IPS-NIHi7 (cell line): ENCODE measurements around the gene CSTPP1.
"Not testable (repeated sequence)": the region's sequence is repeated elsewhere in the genome, so short reads cannot be mapped to it uniquely, and the experiment has no call there.

ENCODE experiments used
- DNase-seq: peaks from one replicate; pipeline ENCODE4 v3.0.0; 2012; ENCODE audit warnings: mixed read lengths; ENCODE audit errors: extremely low spot score

The CSTPP1 gene

DNA sequence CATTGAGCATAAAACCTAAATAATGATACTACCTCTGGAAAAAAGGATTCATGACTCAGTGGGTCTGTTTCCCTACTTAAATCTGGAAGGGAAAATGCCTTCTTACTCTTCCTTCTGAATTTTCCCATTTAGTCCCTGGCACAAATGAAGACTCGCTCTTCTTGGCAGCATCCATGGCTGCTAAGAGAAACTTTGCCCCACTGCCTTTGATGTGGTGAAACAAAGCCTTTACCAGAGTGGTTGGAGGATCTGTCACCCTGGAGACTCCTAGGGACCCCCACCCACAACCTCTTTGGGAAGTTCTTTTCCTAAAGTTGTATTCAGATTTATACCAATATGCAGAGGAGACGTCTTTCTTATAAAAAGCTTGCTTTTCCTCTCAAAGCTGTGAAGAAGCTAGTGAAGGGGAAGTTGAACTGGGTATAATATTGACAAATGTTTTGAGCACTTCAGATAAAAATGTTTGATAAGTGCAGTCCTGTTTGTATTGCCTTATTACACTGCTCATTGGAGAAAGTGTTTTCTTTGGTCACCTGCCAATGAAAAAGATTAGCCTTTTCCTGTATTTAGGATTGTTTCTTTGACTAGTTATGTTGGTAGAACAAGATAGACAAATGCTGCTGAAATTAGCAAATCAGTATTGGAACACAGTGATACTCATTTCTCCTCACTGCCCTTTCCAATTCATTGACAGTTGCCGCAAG, 162.8 kb downstream of the CSTPP1 start:
- DNase-seq: no peak

DNA sequence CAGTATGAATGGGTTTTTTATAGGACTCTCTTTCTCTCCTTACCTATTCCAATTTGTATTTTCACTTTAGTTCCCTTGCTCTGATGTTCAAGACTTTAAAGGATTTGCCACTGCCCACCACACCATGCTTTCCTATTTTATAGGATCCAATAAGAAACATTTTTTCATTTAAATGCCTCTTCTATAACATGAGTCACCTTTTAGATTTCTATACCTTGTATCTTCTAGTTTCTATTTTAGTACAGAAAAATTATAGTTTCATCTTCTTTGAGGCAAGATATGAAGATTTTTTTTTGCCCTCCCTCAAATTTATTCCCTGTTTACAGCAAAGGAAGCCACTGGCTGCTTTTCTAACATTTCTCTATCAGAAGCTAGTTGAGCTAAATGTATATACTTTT, 163.4 kb downstream of the CSTPP1 start:
- DNase-seq: no peak

DNA sequence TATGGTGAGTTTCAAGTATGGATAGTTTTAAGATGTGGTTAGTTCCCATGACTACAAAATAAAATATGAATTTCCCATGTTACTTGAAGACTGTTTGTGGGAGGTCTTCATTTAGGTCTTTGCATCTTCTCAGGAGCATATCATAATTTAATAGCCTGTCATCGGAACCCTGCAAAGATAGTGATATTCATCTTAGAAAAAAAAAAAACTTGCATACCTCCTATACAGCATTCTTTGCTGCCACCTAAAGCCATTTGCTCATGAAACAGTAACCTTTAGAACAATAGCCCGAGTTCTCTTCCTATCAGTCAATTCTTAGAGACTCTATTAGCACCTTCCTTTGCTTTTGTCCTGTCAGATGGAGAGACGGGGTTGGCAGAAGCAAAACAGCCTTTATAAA, 164.8 kb downstream of the CSTPP1 start:
- DNase-seq: peak; percentile 22

DNA sequence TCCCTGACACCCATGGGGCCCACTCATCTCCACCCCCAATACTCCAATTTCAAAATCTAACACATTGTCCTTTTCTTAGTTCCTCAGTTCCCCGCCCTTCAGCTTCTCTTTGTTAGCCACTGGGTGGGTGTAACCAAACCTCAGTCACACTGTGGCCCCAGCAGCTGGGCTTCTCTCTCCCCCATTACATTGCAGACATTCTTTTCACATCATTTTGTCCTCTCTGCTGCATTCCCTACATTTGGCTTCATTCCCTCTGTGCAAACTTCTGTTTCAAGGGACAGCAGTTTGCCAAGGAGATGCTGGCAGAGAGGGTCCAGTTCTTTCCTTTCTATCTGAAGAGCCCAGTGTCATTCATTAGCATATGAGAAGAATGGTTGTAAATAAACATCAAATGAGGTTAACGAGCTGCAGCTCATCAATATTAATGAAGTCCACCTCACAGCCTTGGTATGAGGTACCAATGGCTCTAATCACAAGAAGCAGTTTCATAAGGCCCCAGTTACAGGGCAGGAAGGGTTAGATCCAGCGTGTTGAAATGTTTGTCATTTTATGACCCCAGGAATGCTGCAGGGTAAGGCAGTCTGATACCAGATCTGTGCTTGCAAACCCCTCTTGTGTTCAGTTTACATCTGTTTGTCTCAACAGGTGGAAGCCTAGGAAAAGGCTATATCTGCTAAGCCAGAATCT, 167.8 kb downstream of the CSTPP1 start:
- peak; percentile 23 for DNase-seq

DNA sequence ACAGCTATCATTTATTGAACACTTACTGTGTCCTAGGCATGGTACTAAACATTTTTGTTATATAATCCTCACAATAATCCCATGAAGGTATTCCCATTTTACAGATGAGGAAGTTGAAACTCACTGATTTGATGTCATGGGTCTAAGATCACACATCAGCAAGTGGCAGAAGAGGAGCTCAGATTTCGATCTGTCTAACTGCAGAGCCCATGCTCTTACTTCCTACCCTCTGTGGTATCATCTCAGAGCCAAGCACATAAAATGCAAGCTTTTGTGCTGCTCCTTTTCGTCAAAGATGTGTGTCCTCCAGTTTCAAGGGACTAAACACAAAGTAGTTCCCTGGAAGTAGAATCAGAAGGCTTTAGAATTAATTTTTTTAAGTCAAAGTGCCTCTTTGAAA, 169.0 kb downstream of the CSTPP1 start:
- DNase-seq: no peak

DNA sequence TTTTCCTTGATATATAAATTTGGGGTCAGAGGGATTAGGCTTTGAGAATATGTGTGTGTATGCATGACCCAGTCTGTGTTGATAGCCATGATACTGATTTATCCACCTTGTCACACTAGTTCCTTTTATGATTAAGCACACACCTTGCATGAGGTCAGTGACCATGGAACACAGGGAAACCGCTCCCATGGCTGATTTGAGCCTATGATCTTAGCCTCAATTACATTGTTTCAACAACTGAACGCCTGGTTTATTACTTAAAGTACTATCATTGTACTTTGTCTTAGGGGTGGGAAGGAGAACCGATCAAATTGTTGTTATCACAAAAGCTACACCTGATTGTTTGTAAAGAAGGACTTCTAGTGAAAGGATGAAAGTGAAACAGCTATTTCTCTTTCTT, 169.4 kb downstream of the CSTPP1 start:
- no peak for DNase-seq

DNA sequence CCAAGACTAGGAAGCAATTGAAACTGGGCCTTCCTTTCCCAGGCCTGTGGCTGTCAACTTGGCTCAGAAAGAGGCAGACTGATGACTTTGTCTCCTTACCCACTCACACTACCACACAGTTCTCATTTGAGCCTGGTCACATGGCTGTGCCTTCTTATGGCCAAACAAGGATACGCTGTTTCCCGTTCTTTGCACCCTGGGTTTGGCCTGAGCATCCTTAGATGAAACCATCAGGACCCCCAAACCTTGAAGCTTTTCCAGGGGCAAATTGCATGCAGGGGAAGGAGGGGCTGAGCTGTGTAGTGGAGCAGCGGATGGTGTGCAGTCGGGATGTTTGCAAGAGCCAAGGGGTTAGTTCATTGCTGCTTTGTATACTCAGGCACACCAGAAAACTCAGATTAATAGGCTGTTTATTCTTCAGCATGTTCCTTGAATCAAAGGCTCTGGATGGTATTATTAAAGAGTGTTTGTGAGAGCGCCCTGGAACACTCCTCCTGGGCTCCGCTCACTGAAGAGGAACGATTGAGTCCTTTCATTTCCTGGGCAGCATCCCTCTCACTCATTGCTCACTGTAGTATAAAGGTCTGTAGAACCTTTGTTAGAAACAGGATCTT, 170.3 kb downstream of the CSTPP1 start:
- no peak for DNase-seq

DNA sequence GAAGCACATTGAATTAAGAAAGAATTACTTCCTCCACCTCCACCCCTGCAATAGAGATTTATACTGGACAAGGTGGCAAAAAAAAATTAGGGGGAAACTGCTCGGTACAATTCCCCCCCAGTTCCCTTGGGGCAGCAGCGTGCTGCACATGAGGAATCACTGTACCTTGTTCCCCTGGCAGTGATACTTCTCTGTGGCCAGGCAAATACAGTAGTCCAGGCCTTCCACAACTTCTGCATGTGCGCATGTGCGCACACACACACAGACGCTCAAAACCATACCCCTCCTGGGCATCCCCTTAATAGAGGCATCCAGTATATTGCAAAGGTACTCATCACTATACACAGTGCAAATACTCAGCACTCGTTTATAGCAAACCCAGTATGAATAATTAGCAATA, 171.2 kb downstream of the CSTPP1 start:
- DNase-seq: no peak

DNA sequence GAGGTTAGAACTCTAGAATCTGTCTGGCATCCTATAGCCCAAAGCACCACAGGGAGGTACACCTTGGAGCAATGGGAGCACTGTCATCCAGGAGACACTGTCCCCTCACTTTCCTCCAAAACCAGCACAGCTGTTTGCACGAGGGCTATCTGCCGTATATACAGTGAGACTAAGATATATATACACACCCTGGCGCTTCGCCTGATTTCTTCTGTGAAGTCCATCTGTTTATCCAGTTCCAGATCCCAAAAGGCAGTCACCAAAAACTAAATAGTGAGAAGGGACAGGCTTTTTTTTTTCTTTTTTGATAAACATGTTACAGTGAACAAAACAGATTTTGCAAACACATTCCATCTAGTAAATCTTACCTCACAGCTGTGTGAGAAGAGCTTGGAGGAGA, 171.7 kb downstream of the CSTPP1 start:
- DNase-seq: no peak

DNA sequence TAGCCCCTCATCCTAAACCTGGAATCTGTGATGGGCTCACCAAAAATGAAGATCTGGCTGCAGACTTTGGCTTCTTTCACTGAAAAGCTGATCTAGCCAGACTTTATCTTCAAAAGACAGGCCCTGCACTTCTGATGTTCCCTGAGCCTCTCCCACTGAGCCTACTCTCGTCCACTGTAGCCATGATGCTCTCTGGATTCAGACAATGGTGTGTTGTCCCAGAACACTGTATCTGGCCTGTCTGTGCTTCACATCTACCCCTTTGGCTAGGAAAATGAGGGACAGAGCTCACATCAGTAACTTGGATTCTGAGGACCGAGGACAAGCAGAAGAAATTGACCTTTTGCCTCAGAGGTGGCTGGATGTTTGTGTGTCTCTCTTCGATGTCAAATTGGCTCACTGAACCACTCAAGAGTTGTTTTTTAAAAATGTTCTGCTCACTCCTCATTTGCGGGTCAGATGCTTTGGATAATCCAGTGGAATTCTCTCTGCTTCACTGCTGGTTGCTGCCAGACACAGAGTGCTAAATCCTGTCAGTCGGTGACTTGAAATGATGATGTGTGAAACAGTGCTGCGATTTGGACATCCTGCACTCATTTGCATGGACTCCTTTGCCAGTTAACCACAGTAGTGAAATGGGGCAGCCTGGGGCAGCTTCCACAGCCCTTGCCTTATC, 172.6 kb downstream of the CSTPP1 start:
- no peak for DNase-seq

DNA sequence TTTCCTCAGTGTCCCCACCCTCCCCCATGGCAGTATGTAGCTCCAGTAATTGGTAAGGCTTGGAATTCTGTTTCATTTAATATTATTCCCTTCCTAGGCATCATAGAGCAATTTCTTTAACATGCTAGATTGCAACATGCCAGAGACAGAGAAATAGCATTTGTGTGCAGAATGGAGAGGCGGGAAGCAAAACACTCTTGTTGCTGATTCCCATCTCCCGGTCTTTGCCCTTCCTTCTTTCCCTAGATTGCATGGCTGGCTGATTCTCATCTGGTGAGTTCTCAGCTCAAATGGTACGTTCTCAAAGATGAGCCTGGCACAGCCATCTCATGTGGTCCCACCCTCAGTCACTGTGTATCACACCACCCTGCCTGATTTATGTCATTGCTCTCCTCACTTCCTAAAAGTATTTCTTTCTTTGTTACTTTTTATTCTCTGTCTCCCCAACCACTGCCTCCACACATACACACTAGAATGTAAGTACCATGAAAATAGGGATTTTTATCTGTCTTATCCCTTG, 173.2 kb downstream of the CSTPP1 start:
- no peak for DNase-seq

DNA sequence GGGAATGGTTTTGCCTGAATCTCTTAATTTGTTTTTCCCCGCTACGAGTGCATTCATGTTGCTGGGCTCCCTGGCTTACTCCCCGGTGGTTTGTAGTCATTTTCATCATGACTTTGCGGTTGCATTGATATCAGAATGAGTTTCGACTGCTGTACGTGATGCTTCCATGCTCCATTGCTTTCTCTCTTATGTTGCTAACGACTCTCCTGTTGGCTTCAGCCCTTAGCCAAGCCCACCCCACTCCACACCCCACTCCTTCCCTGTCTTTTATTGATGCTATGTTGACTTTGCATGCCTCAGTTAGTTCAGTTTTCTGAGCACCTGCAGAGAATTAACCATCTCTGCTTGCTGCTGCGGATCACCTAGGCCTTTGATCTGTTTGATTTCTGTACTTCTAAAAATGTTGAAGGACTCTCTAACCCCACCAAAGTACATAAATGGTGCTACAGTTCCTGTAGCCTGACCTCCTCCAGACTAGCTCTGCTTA, 174.8 kb downstream of the CSTPP1 start:
- no peak for DNase-seq

DNA sequence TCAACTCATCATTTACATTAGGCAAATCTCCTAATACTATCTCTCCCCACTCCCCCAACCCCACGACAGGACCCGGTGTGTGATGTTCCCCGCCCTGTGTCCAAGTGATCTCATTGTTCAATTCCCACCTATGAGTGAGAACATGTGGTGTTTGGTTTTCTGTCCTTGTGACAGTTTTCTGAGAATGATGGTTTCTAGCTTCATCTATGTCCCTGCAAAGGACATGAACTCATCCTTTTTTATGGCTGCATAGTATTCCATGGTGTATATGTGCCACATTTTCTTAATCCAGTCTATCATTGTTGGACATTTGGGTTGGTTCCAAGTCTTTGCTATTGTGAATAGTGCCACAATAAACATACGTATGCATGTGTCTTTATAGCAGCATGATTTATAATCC, 176.4 kb downstream of the CSTPP1 start:
- not testable (repeated sequence) for DNase-seq

DNA sequence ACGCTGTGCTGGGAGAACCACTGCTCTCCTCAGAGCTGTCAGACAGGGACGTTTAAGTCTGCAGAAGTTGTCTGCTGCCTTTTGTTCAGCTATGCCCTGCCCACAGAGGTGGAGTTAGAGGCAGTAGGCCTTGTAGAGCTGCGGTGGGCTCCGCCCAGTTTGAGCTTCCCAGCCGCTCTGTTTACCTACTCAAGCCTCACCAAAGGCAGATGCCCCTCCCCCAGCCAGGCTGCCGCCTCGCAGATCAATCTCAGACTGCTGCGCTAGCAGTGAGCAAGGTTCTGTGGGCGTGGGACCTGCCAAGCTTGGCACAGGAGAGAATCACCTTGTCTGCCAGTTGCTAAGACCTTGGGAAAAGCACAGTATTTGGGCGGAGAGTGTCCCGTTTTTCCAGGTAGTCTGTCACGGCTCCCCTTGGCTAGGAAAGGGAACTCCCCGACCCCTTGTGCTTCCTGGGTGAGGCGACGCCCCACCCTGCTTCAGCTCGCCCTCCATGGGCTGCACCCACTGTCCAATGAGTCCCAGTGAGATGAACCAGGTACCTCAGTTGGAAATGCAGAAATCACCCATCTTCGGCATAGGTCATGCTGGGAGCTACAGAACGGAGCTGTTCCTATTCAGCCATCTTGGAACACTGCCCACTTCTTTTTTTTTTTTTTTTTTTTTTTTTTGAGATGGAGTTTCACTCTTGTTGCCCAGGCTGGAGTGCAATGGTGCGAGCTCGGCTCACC, 182.6 kb downstream of the CSTPP1 start:
- not testable (repeated sequence) for DNase-seq

DNA sequence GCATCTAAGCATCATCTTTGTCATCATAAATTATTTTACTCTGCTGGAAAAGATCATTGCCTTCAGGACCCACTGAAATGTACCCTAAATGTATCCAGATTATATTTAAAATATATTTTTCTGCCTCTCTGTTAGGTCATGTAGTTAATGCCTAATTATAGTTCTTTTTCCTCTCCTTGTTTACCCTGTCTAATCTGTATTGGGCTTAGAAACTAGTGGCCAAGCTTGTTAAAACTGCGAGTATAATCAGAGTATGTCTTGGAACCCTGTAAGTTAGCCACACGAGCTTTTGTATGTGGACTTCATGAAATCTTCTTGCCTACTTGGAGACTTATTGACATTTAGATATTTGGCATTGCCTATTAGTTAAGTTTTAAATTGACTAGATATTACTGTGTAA, 184.5 kb downstream of the CSTPP1 start:
- DNase-seq: no peak

DNA sequence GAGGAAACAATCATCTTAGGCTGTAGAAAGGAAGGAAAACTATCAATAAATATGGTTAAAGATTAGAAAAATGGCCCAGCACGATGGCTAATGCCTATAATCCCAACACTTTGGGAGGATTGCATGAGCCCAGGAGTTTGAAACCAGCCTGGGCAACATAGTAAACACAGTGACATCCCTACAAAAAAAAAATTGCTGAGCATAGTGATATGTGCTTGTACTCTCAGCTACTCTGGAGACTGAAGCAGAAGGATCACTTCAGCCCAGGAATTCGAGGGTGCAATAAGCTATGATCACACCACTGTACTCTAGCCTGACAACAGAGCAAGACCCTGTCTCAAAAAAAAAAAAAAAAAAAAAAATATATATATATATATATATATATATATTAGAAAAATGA, 185.2 kb downstream of the CSTPP1 start:
- no peak for DNase-seq

DNA sequence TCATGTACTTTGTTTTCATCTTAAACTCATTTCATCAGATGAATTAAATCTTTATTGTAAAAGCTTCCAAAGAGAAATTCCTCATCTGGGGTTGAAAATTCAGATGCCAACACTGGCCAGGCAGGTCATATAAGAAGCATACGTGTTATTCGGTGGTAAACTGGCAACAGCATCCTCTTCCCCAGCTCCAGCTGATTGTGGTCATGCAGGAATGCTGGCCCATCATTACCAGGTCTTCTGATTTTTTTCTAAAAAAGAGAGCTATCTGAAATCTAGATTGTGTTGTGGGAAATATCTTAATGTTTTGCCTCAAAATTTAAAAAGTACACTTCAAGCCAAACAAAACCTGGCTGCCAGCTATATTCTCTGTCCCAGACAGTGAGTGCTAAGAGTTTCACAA, 186.5 kb downstream of the CSTPP1 start:
- no peak for DNase-seq

DNA sequence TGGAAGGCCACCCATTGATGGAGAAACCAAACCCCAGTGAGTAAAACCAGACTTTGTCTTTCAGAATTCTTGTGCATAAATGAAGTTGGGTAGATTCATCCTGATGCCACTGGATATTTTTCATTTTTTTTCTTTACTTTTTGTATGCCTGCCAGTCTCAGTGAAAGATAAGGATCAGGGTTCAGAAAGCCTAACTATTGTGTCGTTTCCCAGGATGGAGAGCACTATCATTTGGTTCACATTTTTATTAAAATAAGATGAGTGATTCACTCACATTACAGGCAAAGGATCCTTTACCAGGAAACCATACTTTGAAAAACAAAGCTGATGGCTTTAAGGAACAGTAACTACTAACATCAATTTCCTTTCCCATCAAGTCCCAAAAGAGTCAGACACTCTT, 188.1 kb downstream of the CSTPP1 start:
- no peak for DNase-seq

DNA sequence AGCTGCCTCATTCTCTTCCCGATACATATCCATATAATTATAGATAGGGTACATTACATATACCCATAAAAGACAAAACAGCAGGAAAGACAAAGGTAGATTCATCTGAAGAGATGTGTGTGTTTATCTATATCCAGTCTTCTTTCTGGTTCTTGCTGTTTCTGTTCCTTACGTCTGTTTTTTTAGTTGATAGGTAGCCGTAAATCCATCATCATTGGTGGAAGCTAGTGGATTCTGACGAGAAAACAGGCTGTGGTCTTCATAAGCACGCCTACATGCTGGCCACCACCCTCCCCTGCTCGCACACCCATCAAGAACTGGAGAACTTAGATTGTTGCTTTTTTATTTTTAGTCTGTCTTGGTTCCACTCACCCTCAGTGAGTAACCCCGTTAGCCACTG, 188.5 kb downstream of the CSTPP1 start:
- DNase-seq: no peak

DNA sequence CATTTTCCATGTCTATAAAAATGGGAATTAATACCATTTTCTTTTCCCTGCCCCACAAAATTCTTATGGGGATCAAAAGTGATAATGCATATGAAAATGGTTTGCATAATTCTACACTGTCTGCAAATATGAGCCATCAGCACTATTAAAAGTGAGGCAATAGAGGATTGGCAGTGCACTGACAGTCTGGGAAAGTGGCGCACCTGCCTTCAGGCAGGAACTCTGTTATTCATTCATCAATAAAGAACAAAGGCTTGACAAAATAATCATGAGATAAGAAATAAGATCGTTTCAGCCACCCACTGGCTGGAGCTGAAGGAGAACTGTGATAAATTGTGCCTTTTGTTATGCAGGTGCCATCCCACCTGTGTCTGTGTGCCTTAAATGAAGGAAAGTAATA, 190.7 kb downstream of the CSTPP1 start:
- DNase-seq: no peak

DNA sequence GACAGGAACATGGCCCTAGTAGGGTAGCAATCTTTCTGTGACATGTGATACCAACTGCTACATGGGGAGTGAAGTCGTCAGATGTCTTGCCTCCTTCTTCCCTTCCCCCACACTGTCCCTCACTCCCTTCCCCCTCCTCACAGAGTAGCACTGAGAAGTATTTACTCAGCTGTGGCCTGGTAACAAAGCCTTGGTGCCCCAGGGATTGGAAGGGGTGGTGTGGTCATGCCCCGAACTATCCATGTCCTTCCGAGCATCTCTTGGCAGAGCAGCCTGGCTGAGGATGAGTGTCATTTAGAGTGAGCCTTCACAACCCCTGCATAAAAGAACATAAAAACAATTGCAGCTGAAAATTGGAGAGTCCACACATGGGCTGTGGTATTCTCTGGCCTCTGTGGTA, 194.0 kb downstream of the CSTPP1 start:
- DNase-seq: peak; percentile 26

DNA sequence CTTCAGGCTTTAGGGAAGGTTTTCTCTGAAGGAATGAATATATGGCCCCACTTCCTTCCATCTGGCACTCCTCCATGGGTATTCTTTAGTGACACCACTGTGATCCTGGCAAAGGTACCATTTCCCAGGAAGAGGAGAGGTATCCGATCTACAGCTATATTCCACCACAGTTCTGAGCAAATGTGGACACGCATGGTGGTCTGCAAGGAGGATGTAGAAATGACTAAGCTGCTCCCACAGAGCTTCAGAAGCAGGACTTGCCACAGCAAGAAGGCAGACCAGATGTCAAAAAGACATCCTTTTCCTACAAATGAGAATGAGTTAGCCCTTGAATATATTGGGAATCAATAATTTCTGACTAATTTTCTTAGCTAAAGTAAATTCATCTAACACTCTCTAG, 194.6 kb downstream of the CSTPP1 start:
- DNase-seq: no peak
